ENCODE data around the gene VAPA. TPM values are rescaled to one million over a fixed set of nuclear protein-coding genes. Genes with fewer than 3 reads are reported as not detected.

Gene VAPA
- total and polyA plus RNA-seq, 2 of the 4 experiments (the other 2 are of a cell fraction) = 199 to 206 TPM

- Histone ChIP-seq H3K4ac (ENCODE audit: low read depth, low read length) (peak overlapping the region; percentile 88), H3K9me1 (ENCODE audit: insufficient read depth, low read length) (peaks cover 18% of the 10 kb centered on the region), H3K23ac (ENCODE audit: low read depth, low read length) (peak overlapping the region; percentile 97), H3K27ac (ENCODE audit: insufficient read depth, low read length) (peak overlapping the region; percentile 95), H3K56ac (ENCODE audit: extremely low read depth, insufficient read depth, low read length) (peak overlapping the region; percentile 95; the same call in 1 of the 2 replicates), H4K91ac (ENCODE audit: insufficient read depth, low read depth, low read length) (peak overlapping the region; percentile 50; the same call in 1 of the 2 replicates), H3K27me3 (ENCODE audit: control insufficient read depth, insufficient read depth, low read length) (no peaks in the 10 kb centered on the region), H2BK5ac (ENCODE audit: low read depth, low read length, poor library complexity, severe bottlenecking) (peak overlapping the region; percentile 96), H2BK20ac (ENCODE audit: low read depth, low read length) (no peak overlapping the region), H4K8ac (ENCODE audit: low read depth in 2 of 2, low read length in 2 of 2) (no peak overlapping the region), H3K18ac (ENCODE audit: low read depth, low read length) (peak overlapping the region; percentile 6; the same call in 1 of the 2 replicates), H2AK5ac (ENCODE audit: low read depth, low read length) (peak overlapping the region; percentile 77; the same call in 1 of the 2 replicates), H3K9ac (ENCODE audit: low read depth, low read length) (peak overlapping the region; percentile 92), H3K9me3 (ENCODE audit: control insufficient read depth, insufficient read depth, low read length) (no peaks in the 10 kb centered on the region), H3K79me1 (ENCODE audit: low read depth in 1 of 2, low read length in 2 of 2) (peaks cover 0 to 27% of the 10 kb centered on the region in 2 experiments; a peak in 2 of 4 replicates), H3K4me2 (ENCODE audit: low read depth, low read length) (peak overlapping the region; percentile 90), H3K14ac (replicated peaks; ENCODE audit: low read depth, low read length) (peak overlapping the region; percentile 96), H2AK9ac (replicated peaks; ENCODE audit: low read depth, low read length, poor library complexity) (no peak overlapping the region), H2BK15ac (ENCODE audit: low read depth, low read length) (no peak overlapping the region), H4K20me1 (ENCODE audit: insufficient read depth, low read length) (peaks cover 60% of the 10 kb centered on the region), H3K4me3 (ENCODE audit: insufficient read depth, low read depth, low read length) (peak overlapping the region; percentile 87), H2BK120ac (ENCODE audit: low read depth, low read length) (0 out of 2 replicates have a peak overlapping the region, but pooled peaks have one; percentile 61), H3K4me1 (ENCODE audit: control insufficient read depth, insufficient read depth, low read length) (peaks cover 4% of the 10 kb centered on the region; the same call in 1 of the 2 replicates), H3K36me3 (ENCODE audit: control insufficient read depth, insufficient read depth, low read length) (no peaks in the 10 kb centered on the region), H4K5ac (ENCODE audit: low read depth, low read length) (no peak overlapping the region), H2AFZ (replicated peaks; ENCODE audit: low read length, poor library complexity) (no peak overlapping the region)
- intact Hi-C loops (cut with micrococcal nuclease) = loop anchor here (1.0 to 10.0 kb wide), 4 partner anchors 88 to 341 kb away; partner anchors contain the start of gene RAB31
- WGBS, 2 experiments (ENCODE audit: extremely low coverage in 2 of 2, insufficient read length in 1 of 2) = 67% methylated on average over 1 of the region's 5 CpGs; no CpG with 5 or more reads in 1 of the 2 experiments
- ATAC-seq (ENCODE audit: low read depth) (no peak), DNase-seq (peak; percentile 7)
- ChIA-PET POLR2A (ENCODE audit: unreplicated experiment) (no interaction called here), CTCF (interaction anchor here (0.7 to 1.1 kb wide), 2 partner anchors 340 to 1273 kb away, joined by 3 to 4 read pairs; no protein-coding TSS in a partner anchor)
- peak; percentile 36; the same call in 1 of the 2 replicates for TF ChIP-seq CEBPB (IDR thresholded peaks at IDR 0.05; ENCODE audit: low read depth, low read length)
- no peak for TF ChIP-seq BHLHE40 (IDR thresholded peaks at IDR 0.05; ENCODE audit: low read depth, low read length)
- peak; percentile 47; the same call in 1 of the 2 replicates for TF ChIP-seq MAFK (IDR thresholded peaks at IDR 0.05; ENCODE audit: low read depth, low read length)
- dilution Hi-C loops (cut with HindIII; ENCODE audit: low sequenced_read_pairs, unreplicated experiment) = no loop called here
- no TSS peak for BruUV-seq (replicated peaks)
- in situ Hi-C loops (cut with MboI; ENCODE audit: low sequenced_read_pairs) = no loop called here
Observed at GRCh38 chr18:9915291-9916076, 1.7 kb downstream of the VAPA start.

Measured in IMR-90 (cell line).